Esophagus squamous epithelium (tissue), 5 donors: Measurements from ENCODE around the gene WDR59. TPM values are rescaled to one million over a fixed set of nuclear protein-coding genes. Genes with fewer than 3 reads are reported as not detected.

Source experiments
- DNase-seq: peaks from one replicate; lab custom pipeline; 2025; lab: John Stamatoyannopoulos, UW
- H3K27ac ChIP-seq, 4 donors: fragments of 200-600 bp; sonication (generic); one replicate each; pipeline ENCODE4 v1.5.1; 2016 to 2019; ENCODE audit warnings: mild to moderate bottlenecking in 1 of 4
- H3K27me3 ChIP-seq, 4 donors: fragments of 200-600 bp; sonication (generic); 1 replicate in 3 of 4; 2 replicates in 1 of 4; pipeline versions ENCODE4 v1.5.1 to v1.6.0; 2017 to 2021; ENCODE audit warnings: antibody characterized with exemption in 1 of 4
- H3K36me3 ChIP-seq, 3 donors: fragments of 200-600 bp; sonication (generic); one replicate each; pipeline ENCODE4 v1.5.1; 2016 to 2019
- H3K4me1 ChIP-seq, 3 donors: fragments of 200-600 bp; sonication (generic); one replicate each; pipeline ENCODE4 v1.5.1; 2017 to 2019
- H3K4me3 ChIP-seq, 4 donors: fragments of 200-600 bp; sonication (generic); 1 replicate in 3 of 4; 2 replicates in 1 of 4; pipeline ENCODE4 v1.5.1; 2016 to 2019; ENCODE audit warnings: mild to moderate bottlenecking in 2 of 4, moderate library complexity in 1 of 4
- H3K9me3 ChIP-seq, 3 donors: fragments of 200-600 bp; sonication (generic); one replicate each; pipeline ENCODE4 v1.5.1; 2016 to 2019
- POLR2A ChIP-seq, 4 donors: fragments of 450-650 bp; IDR thresholded peaks; one replicate each; pipeline ENCODE4 v1.6.1; 2017; ENCODE audit warnings: antibody characterized with exemption in 4 of 4, mild to moderate bottlenecking in 4 of 4, moderate library complexity in 3 of 4
- WGBS, 2 donors: methylation state at CpG; one replicate each; pipeline ENCODE4 v1.1.5; 2018; 5-methylcytosine and 5-hydroxymethylcytosine counted together
- intact Hi-C: fragments of 100-400 bp; cut with DNase I; formaldehyde crosslinking; loops from one replicate; pipeline ENCODE4 v1.15.0; 2022
- total RNA-seq, 4 donors: library from RNA; depleted of rRNA; stranded (reverse); fragments of >200 nt; gene quantifications; one replicate each; pipeline ENCODE4 v1.1.0, GENCODE V29; 2016
- TF ChIP-seq, protein P1 (sequence below), 6 experiments: fragments of 450-650 bp in 4 of 6; fragments of 200-600 bp in 2 of 6; sonication (generic) in 2 of 6; IDR thresholded peaks; one replicate each; pipeline ENCODE4 v1.5.1; 2016 to 2019; ENCODE audit warnings: antibody characterized with exemption in 6 of 6, mild to moderate bottlenecking in 4 of 6, moderate library complexity in 4 of 6
- donor health status: DM: yes; HTN: yes; CAD: no.

The WDR59 gene, protein sequence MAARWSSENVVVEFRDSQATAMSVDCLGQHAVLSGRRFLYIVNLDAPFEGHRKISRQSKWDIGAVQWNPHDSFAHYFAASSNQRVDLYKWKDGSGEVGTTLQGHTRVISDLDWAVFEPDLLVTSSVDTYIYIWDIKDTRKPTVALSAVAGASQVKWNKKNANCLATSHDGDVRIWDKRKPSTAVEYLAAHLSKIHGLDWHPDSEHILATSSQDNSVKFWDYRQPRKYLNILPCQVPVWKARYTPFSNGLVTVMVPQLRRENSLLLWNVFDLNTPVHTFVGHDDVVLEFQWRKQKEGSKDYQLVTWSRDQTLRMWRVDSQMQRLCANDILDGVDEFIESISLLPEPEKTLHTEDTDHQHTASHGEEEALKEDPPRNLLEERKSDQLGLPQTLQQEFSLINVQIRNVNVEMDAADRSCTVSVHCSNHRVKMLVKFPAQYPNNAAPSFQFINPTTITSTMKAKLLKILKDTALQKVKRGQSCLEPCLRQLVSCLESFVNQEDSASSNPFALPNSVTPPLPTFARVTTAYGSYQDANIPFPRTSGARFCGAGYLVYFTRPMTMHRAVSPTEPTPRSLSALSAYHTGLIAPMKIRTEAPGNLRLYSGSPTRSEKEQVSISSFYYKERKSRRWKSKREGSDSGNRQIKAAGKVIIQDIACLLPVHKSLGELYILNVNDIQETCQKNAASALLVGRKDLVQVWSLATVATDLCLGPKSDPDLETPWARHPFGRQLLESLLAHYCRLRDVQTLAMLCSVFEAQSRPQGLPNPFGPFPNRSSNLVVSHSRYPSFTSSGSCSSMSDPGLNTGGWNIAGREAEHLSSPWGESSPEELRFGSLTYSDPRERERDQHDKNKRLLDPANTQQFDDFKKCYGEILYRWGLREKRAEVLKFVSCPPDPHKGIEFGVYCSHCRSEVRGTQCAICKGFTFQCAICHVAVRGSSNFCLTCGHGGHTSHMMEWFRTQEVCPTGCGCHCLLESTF
- 10 to 100 TPM in 3 of 4 donors, 1 to 10 TPM in 1; 9.8 to 25.1 (median 22.2) TPM for total RNA-seq

DNA sequence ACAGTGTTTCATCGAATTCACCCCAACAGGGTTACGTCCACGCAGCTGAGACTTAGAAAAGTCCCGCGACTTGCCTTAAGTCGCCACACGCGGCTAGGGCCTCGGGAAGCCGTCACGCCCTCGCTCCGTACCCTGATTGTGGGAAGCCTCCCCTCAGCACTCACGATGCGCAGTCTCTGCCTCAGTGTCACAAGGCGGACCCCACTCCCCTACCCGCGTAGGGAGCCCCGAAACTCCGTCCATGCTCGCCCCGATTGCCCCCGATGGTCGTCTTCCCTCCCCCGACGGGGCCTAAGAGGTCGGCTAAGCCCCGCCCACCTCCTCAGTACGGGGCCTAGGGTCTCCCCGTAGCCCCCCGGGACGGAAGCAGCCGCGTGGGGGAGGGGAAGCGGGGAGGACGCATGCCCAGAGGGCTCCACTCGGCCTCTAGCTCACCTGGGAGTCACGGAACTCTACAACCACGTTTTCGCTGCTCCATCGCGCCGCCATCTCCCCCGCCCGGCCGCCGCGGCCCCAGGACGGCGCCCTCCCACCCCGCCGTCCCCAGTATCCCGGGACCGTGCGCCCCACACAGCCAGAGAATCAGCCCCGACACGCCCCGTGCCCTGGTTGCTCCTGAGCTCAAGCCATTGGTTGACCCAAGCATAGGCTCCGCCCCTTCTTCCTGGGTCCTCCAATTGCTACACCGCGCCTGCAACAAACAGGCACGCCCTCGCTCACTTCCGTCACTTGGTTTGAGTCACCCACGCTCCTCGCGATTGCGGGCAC, at the start of gene WDR59:
TSS of gene WDR59 (minus strand) at position 595 of the 768 bp plus-strand sequence. CDS start at position 489, 106 bp downstream.
- TF ChIP-seq, protein P1, sequence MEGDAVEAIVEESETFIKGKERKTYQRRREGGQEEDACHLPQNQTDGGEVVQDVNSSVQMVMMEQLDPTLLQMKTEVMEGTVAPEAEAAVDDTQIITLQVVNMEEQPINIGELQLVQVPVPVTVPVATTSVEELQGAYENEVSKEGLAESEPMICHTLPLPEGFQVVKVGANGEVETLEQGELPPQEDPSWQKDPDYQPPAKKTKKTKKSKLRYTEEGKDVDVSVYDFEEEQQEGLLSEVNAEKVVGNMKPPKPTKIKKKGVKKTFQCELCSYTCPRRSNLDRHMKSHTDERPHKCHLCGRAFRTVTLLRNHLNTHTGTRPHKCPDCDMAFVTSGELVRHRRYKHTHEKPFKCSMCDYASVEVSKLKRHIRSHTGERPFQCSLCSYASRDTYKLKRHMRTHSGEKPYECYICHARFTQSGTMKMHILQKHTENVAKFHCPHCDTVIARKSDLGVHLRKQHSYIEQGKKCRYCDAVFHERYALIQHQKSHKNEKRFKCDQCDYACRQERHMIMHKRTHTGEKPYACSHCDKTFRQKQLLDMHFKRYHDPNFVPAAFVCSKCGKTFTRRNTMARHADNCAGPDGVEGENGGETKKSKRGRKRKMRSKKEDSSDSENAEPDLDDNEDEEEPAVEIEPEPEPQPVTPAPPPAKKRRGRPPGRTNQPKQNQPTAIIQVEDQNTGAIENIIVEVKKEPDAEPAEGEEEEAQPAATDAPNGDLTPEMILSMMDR (IDR thresholded peaks at IDR 0.05), result no peak
- peak in 3 of 4 donors; percentile 6 to 69 (median 31) for TF ChIP-seq POLR2A (IDR thresholded peaks at IDR 0.05)
- Histone ChIP-seq H3K36me3 (no peaks in the 10 kb centered on the region), H3K4me3 (peak within 1 kb of the TSS; percentile 91 to 100 (median 98)), H3K4me1 (peaks cover 10 to 30% (median 14%) of the 10 kb centered on the region in 3 donors), H3K27ac (peak within 1 kb of the TSS; percentile 89 to 98 (median 95)), H3K9me3 (no peaks in the 10 kb centered on the region), H3K27me3 (no peaks in the 10 kb centered on the region)
- WGBS, 2 donors, result 1 to 2% methylated on average over 18 to 19 of the region's 68 CpGs
- peak; percentile 96 for DNase-seq
- intact Hi-C loops, result no loop called here

DNA sequence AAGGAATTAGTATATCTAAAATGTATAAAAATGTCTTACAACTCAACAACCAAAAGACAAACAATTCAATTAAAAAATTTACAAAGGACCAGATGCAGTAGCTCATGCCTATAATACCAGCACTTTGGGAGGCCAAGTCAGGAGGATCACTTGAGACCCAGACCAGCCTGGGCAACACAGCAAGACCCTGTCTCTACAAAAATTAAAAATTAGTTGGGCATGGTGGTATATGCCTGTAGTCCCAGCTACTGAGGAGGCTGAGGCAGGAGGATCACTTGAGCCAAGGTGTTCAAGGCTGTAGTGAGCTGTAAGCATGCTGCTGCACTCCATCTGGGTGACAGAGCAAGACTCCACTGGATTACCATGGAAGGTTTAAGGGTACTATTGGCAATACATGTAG, 47.7 kb upstream of the WDR59 start:
- intact Hi-C loops, result no loop called here
- H3K9me3 ChIP-seq, result no peaks in the 10 kb centered on the region
- DNase-seq, result no peak
- no peaks in the 10 kb centered on the region for H3K27me3 ChIP-seq
- no peak overlapping the region for H3K27ac ChIP-seq
- H3K4me1 ChIP-seq, result peaks cover 0 to 4% (median 0%) of the 10 kb centered on the region in 3 donors
- TF ChIP-seq, protein P1 (IDR thresholded peaks at IDR 0.05), result no peak
- no peak for TF ChIP-seq POLR2A (IDR thresholded peaks at IDR 0.05)
- H3K36me3 ChIP-seq, result no peaks in the 10 kb centered on the region
- H3K4me3 ChIP-seq, result no peak overlapping the region

DNA sequence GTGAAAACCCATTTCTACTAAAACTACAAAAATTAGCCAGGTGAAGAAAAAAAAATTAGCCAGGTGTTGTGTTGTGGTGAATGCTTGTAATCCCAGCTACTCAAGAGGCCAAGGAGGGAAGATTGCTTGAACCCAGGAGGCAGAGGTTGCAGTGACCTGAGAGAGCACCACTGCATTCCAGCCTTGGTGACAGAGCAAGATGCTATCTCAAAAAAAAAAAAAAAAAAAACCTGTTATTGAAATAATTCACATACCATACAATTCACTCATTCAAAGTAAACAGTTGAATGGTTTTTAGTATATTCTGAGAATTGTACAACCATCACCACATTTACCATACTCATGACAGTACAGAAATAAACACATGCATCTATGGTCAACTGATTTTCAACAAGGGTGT, 44.9 kb upstream of the WDR59 start:
- intact Hi-C loops, result no loop called here
- Histone ChIP-seq H3K27ac (no peak overlapping the region), H3K4me3 (no peak overlapping the region), H3K27me3 (no peaks in the 10 kb centered on the region), H3K36me3 (no peaks in the 10 kb centered on the region), H3K4me1 (peaks cover 0 to 29% (median 8%) of the 10 kb centered on the region in 3 donors), H3K9me3 (no peaks in the 10 kb centered on the region)
- no peak for TF ChIP-seq POLR2A (IDR thresholded peaks at IDR 0.05)
- TF ChIP-seq, protein P1 (IDR thresholded peaks at IDR 0.05), result no peak
- DNase-seq, result no peak

DNA sequence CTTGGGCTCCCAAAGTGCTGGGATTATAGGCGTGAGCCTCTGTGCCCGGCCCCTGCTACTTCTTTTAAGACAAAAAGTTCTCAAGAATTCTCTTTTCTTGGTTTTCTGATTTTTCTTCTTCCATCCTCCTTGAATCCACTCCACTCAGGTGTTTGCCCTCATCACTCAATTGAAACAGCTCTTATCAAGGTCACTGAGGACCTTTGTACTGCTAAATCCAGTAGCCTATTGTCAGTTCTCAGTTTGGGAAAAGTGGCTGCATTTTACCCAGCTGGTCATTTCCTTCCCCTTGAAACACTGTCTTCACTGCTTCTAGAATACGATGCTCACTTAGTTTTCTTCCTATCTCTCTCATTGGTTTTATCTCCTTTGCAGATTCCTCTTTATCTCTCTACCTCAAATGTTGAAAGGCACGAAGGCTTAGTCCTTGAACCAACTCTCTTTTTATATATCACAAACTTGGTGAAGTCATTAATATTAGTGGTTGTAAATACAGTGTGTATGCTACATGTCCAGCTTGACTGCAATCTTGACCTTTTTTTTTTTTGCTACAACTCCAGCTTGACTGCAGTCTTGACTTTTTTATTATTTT, 43.7 kb upstream of the WDR59 start:
- Histone ChIP-seq H3K27me3 (no peaks in the 10 kb centered on the region), H3K4me1 (peaks cover 0 to 39% (median 8%) of the 10 kb centered on the region in 3 donors), H3K27ac (peak overlapping the region in 1 of 4 donors; percentile 19), H3K36me3 (no peaks in the 10 kb centered on the region), H3K4me3 (no peak overlapping the region), H3K9me3 (no peaks in the 10 kb centered on the region)
- TF ChIP-seq, protein P1 (IDR thresholded peaks at IDR 0.05), result no peak
- no peak for TF ChIP-seq POLR2A (IDR thresholded peaks at IDR 0.05)
- no peak for DNase-seq
- WGBS, 2 donors, result 81 to 92% methylated on average over 4 of the region's 4 CpGs
- intact Hi-C loops, result no loop called here
